ENCODE measurements around the gene AP3B1.
"Not testable (repeated sequence)": the region's sequence is repeated elsewhere in the genome, so short reads cannot be mapped to it uniquely, and the experiment has no call there.

AP3B1 gene

DNA sequence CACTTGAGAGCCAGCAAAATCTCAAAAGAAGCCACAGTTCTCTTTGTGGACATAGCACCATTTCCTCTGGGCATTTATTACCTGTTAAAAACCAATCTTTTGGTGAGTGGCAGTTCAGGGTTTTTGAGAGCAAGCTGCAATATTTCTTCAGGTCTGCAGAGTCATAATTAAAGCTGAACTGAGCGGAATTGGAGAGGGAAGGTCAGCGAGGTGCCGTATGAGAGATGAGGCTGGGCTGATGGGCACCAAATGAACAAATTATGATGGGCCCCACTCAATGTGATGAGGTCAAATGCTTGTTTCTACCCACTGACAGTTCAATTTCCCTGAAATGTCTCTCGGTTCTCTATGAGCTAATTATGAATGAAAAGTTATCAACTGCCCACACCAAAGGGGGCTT, 231.9 kb downstream of the AP3B1 start:
- DNase-seq = no peak

DNA sequence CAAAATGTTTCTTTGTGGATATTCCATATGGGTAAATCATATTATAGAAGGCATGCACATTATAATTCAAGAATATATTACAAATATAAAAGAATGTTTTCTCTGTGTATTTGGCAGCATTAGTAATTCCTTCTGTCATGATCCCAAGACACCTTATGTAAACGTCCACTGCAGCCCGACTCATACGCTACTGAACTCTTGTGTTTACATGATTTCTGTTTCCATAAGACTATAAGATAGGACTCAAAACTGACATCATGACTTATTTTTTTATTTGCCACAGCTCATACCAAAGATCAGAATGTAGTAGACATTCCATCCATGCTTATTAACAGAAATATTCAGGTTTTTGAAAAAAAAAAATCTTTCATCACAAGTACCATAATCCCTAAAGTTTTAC, 234.1 kb downstream of the AP3B1 start:
- DNase-seq = no peak

DNA sequence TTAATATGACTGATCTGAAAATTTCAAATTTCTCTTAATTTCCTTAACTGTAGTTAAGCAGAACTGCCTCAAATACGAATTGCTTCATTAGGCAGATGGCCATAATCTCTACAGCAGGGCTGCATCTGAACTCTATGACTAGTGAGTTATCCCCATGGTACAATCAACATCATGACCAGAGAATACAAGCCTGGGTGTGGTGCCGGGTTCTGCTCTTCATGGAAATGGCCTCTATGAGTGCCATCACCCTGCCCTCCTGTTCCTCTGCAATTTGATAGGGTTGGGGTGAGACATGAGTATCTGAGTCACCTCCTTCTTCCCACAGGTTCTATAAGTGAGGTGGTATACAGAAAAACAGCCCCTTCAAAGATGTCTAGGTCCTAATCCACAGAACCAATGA, 235.9 kb downstream of the AP3B1 start:
- DNase-seq = no peak

DNA sequence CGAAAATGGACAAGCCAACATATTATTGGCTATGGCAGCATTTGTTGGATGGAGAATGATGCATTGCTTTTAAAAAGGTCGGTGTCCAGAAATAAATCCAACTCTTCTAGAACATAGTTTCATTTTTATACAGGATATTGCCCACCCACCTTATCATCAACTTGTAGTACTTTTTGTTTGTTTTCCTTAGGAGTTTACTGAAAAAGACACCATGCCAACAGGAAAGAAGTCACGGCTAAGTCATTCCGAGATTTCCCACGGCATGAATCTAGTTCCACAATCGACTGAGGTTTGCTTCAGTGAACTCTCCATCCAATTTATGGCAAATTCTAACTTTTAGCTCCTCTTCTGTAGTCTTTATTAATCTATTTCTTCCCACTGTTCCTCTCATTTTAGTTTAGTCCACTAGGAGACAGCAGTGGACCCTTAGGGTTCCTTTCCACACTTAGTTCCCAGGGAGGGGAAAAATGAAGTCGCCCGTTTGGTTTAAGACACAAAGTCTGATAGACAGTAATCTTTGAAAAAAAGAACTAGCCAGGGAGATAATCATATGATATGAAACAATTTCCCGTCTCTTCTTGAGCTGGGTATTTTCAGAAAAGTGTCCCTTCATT, 237.5 kb downstream of the AP3B1 start:
- no peak for DNase-seq

DNA sequence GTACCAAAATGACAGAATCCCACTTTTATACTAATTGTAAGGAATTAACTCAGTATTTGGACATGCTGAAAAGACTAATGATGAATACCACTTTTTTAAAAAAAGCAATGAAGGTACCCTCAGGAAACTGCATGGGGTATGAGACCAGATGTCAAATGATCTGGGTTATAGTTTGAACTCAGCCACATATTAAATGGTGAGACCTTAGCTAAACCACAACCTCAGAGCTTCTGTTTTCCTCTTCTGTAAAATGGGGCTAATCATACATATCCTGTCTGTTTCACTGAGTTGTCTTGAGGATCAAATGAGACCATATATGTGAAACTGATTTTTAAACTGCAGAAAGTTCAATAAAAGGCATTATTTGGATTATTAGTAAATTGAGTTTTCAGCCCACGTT, 238.4 kb downstream of the AP3B1 start:
- DNase-seq = no peak

DNA sequence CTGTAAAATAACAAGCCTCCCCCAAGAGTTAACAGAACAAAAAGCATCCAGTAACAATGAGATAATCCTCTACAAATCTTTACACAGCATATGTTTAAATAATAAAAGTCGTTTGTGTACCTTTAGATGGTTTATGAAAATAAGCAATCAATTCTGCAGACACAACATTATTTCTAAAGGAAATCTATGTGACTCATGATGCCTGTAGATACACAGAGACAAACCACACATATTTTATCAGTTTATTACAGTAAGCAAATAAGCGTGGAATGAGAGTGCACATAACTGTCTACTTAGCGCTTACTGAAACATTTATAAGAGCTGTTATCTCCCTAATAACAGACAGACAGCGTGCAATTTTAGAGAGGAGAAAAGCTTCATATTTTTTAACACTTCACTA, 243.6 kb downstream of the AP3B1 start:
- no peak for DNase-seq

DNA sequence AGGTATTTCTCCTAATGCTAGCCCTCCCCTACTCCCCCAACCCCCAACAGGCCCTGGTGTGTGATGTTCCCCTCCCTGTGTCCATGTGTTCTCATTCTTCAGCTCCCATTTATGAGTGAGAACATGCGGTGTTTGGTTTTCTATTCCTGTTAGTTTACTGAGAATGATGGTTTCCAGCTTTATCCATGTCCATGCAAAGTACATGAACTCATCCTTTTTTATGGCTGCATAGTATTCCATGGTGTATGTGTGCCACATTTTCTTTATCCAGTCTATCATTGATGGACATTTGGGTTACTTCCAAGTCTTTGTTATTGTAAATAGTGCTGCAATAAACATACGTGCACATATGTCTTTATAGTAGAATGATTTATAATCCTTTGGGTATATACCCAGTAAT, 247.7 kb downstream of the AP3B1 start:
- not testable (repeated sequence) for DNase-seq

DNA sequence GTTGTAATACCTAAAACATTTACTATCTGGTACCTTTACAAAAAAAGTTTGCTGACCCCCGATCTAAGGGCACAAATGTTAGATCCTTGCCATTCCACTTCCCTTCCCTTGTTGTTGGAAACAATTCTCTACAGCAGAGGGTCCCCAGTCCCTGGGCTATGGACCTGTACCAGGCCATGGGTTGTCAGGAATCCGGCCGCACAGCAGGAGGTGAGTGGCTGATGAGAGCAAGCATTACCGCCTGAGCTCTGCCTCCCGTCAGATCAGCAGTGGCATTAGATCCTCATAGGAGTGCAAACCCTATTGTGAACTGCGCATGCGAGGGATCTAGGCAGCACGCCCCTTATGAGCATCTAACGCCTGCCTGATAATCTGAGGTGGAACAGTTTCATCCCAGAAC, 248.5 kb downstream of the AP3B1 start:
- DNase-seq = no peak

DNA sequence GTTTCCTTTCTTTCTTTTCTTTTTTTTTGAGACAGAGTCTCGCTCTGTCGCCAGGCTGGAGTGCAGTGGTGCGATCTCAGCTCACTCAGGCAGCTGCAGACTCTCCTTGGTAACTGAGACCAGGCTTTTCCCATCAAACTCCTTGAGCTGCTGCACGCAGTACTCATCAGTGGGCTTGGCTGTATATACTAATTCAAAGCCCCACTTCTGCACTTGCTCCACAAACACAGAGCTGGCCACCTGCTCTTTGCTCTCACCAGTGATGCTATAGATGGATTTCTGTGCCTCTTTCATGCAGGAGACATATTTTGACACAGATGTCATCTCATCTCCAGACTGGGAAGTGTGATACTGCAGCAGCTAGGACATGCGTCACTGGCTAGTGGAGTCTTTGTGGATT, 252.7 kb downstream of the AP3B1 start:
- DNase-seq = no peak

DNA sequence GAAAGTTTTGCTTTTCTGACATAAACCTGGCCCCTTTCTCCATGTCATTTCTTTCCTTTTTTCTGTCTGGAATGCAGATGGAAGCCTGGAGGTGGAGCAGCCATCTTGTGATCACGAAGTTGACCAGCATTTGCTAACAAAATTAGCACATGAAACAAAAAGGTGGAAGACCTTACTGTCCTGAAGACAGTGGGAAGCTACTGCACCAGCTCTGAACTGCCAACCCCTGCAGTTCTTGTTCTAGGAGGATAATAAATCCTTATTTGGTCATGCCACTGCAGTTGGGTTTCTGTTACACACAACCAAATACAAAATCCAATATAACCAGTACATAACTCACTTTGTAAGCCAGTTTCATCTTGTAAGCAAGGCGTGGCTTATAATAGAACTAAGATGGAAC, 269.0 kb downstream of the AP3B1 start:
- no peak for DNase-seq

DNA sequence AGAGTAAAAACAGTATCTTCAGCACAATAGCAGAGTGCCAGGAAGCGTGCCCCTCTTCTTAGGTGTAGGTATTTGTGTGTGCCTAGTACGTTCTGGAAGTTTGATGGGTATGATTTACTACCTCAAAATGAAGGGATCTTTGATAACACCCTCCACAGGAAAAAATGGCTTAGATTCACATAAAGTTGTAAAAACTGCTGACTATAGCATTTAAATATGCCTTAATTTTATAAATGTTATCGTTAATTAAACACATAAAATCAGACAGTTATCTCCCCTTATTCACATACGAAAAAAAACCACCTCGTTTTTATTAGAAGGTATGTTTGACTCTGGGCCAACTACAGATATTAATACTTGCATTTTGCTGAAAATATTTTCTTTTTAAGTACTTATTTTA, 274.8 kb downstream of the AP3B1 start:
- no peak for DNase-seq

DNA sequence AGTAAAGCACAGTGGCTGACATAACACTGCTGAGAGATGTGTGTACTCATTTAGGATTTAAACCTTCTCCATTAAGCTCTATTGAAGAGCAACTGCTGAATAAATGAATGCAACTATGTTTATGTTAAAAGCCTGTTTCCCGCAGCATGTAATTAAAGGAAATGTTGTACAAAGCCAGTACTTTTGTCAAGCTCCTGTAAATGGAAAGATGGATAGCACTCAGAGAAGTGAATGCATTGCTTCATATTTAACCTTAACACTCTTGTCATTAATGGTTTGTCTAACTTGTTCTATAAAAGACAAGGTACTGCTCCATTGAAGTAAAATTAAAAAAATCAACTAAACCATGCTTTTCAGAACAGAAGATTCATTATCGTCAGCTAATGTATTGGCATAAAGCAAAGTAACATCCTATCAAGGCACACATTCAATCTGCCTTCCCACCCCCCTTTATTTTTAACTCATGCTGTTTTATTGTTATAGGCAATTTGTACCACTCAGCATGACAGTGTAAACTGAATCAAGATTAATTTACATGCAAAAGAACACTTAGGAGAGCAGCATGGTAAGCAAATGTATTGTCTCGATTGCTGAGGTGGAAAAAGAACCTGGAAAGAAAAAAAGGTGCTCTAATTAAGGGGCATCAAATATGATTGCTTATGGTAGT, 277.5 kb downstream of the AP3B1 start:
- DNase-seq = no peak

DNA sequence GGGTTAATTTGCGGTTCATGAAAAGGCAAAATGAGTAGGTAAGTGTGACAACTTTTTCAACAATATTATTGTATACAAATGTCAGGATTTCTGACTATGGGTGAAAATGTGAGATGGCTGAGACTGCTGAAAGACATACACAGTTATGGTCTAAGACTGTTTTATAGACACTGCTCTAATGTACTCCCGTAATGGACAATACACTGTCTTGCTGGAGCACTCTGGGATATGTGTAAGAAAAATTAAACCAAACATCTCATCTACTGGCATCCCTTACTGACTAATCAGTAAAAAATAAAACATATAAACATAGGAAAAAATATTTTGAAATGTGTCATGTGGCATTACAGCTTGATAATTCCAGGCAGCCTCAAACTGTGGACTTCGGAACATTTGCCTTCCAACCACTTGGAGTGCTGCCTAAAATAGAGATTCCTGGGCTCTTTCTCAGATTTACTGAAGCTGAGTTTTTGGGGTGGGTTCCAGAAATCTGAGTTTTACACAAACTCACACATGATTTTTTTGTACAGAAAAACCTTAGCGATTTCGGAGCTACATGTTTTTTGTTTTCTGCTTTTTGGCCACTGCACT, 284.5 kb downstream of the AP3B1 start:
- no peak for DNase-seq

DNA sequence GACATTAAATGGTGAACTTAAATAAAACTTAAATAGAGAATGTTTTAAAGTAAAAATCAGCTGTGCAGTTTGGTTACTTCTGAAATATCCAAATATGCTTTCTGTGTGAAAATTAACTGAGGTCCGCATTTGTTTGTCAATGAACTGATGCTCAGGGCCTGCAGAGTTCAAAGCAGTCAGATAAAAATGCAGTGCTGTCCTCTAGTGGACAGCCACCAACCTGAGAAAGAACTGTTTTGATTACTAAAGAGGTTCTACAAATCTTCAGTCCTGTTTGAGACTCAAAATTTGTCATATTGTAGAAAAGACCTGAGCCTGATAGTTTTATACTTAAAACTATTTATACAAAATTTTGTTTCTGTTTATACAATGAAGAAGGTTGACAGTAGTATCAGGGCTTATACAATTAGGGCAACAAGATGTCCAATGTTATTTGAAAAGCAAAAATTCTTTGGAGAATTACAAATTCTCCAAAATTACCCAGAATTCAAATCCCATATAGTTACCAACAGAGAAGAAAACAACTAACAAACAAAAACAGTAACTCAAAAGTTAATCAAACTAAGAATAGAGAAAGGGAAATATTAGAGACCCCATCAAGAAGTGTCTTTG, 286.0 kb downstream of the AP3B1 start:
- peak; percentile 87 for DNase-seq

DNA sequence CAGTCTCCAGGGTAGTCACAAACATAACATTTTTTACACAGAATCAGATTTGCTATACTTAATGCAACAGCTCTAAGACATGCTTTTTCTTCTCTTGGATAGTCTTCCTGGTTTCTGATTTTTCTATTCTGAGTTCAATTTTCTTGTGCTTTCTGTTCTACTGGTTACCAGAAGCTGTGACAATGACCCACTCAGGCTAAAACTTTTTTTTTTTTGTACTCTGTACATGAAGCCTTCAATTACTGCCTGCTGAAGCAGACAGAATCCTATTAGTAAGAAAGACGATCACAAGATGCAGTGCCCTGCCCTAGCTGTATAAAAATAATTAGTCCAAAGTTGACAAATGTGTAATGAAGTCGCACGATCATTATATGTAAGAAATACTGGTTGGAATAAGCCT, 287.3 kb downstream of the AP3B1 start:
- no peak for DNase-seq

DNA sequence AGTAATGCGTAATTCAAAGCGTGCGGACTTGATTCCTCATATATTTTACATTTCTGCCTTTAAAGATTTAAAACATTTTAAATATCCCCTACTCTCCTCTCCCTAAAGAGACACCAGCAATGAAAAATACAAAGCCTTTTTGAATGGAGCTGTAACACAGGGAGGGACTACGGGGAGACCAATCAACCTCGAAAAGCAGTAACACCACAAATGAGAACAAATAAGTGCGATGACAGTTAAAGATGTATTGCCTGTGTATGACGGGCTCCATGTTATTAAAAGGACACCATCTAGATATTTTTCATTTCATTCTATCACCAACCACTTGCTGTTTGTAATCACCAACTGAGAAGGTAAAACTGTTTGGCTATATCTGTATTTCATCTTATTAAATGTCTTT, 288.0 kb downstream of the AP3B1 start:
- DNase-seq = no peak

DNA sequence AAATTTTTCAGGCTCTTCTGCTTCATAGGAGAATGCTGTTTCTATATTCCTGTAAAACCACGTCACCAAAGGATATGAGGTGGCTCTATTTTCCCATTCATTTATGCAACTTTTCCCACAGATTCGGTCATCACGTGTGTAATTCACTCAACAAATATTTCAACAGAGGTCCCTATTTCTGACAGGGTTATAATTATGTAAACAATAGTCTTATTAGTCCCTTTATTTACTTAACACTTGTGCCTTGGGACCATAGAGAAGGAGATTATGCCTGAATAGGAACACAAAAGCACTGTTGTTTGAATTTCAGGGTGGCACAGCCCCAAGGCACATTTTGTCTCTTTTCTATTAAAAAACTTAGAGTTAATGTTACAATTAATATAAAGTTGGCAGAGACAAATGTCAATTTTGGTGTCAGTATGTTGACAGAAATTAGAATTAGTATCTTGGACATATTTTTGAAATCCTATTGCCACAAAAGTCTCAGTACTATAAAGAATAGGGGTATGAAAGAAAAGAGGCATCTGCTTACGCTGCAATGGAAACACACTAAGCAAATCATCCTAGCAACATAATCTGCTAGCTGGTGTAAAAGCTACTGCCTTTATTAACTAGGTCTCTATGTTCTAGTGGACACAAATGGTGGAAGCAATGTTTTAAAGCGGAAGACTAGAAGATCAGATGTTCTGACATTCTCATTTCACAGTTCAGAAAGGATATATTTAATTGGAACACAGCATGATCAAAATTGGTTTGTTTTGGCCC, 289.3 kb downstream of the AP3B1 start:
- DNase-seq = peak; percentile 69

DNA sequence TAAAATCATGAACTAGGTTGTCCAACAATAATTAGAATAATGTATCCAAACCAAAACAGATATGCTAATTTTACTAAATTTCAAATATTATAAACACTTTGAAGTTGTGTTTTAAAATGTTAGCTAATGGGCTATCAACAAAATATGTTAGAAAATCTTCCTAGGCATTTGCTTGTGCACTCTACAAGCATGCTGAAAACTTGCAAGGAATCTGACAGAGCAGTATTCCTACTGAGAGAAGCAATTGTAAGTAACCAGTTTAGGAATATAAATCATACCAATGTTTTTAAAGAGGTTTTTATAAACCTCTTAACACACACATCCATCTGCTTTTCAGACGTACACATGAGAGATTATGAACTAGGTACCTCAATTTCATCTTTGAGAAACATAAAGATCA, 289.9 kb downstream of the AP3B1 start:
- no peak for DNase-seq

DNA sequence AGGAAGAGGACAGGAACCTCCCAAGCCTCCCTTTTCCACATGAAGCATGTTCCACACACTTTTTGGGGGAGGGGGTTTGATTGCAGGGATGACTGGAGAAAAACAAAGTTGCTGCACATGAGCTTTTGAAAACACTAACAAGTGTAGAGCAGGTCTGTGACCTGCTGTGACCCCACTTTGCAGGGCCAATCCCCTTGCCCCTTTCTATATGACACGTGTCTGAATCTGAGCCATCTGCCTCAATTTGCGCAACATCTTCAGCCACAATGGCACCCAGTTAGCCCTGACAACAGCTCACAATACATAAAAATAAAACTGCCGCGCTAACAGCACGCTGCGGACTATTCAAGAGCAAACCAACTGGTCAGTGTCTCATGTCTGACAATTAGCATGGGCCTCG, 290.6 kb downstream of the AP3B1 start:
- DNase-seq = peak; percentile 45

DNA sequence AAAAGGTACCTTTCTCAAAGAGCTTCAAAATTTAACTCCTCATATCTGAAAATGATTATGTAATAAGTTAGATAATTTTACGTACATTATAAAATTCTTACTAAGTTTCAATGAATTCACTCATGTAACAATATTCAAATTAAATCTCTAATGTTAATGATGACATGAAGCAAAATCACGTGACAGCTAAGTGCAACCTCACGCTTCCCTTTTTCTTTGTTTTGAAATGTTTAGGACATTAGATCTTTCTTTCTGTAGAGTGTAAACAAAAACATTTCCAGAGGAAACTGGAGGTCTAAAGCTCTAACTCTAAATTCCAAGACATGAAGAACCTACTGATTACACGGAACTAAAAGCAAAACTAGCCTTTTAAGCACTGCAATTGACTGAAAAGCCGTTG, 291.0 kb downstream of the AP3B1 start:
- DNase-seq = no peak

DNA sequence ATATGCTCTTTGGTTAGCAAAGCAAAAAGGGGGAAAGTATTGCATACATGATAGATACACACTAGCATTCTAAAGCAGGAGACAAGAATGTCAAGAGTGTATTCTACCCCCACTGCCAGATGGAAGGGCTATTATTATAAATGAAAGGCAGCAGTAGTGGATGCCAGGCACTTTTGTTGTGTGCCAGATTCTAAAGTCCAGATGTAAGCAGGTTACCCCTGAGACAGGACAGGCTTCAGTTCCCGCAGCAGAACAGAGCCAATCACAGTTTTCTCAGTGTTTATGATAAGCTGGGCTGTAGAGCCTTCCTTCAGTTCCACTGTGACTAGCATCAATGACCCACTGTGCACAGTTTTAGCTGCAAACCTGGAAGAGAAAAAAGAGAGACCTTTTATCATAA, 291.8 kb downstream of the AP3B1 start:
- DNase-seq = no peak

DNA sequence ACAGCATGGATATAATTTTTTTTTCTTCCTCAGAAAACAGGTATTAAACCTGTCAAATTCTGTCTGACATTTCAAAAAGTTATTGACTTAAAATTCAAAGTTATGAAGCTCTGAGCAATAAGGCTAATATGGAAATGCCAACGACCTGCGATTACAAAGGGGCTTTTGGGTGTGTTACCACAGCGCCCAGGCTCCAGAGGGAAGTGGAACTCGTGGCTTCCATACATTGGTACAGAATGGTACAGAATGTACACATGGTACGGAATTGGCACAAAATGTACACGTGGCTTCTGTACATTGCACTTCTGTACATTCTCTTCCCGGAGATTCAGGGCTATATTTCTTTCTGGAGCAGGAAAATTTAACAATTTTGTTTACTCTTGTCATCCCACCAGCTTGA, 293.3 kb downstream of the AP3B1 start:
- DNase-seq = no peak

DNA sequence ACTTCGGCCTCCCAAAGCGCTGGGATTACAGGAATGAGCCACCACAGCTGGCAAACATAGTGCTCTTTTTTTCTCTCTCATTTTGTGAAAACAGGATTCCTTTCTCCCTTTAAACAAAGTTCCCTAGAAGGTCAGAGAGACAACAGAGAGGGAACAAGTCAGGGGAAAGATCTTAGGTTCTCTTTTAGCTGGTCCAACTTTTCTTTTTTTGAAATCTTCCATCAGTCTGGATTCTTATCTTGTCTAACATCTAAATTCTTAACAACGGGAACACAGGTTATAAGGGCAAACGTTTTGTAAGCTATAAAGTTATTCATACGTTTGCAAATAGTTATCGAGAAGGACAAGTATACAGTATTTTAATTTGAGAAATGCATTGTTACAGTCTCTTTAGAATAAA, 294.3 kb downstream of the AP3B1 start:
- no peak for DNase-seq

DNA sequence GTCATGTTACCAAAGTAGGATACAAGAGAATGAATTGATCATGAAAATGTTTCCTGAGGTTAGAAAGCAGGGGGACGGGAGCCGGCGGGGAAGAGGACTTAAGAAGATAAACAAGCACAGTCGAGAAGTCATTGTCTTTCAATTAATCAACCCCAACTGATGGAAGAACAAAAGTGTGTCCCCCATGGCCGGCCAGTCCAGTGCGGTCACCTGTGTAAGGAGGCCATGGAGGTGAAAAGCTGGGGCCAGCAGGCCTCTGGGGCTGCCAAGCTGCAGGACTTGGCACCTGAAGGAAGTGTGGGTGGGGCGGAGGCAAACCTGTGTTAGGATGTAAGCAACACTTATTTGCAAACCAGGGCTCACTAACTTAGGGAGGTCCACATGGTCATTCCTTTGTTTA, 295.1 kb downstream of the AP3B1 start:
- no peak for DNase-seq

All from midbrain (tissue), 1 donor.